Right kidney (tissue), 1 donor: ENCODE measurements around the gene HSPB9.

Source experiments
- DNase-seq: peaks from one replicate; pipeline ENCODE4 v3.0.0-alpha.2; 2016

HSPB9 gene

GRCh38 chr17:42098730-42099399, 23.7 kb upstream of the HSPB9 start:
- DNase-seq: no peak

DNA sequence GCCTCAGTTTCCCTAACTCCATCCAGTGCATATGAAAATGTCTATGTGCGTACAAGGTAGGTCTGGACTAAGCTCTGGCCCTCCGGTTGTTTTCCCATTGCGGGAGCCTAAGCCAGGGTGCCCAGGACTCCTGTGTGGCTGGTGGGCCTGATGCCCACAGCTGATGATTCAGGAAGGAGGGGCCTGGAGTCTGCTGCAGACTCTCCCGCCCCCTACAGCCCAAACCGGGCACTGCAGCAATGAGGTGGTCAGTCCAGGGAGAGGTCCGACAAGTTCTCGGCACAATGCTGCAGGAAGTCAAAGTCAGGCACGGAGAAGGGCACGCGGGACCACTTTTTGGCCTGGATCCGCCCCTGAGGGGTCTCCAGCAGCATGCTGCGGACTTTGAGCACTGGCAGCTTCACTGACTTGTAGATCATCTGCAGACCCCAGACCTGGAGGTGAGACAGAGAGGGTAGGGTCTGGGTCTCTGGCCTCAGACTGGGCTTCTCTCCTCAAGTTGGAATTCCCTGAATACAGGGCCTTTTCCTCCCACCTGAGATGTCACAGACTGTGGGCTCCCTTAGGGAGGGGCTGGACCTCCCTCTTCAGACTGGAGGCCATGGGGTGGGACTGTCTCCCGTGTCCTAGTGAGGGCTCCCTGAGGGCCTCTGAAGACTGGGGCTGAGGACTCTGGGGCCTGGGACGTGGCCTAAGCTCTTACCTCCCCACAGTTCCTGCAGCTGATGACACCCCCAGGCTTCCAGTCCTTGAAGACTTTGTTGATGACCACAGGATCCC, 20.9 kb upstream of the HSPB9 start:
- DNase-seq: peak; percentile 48

DNA sequence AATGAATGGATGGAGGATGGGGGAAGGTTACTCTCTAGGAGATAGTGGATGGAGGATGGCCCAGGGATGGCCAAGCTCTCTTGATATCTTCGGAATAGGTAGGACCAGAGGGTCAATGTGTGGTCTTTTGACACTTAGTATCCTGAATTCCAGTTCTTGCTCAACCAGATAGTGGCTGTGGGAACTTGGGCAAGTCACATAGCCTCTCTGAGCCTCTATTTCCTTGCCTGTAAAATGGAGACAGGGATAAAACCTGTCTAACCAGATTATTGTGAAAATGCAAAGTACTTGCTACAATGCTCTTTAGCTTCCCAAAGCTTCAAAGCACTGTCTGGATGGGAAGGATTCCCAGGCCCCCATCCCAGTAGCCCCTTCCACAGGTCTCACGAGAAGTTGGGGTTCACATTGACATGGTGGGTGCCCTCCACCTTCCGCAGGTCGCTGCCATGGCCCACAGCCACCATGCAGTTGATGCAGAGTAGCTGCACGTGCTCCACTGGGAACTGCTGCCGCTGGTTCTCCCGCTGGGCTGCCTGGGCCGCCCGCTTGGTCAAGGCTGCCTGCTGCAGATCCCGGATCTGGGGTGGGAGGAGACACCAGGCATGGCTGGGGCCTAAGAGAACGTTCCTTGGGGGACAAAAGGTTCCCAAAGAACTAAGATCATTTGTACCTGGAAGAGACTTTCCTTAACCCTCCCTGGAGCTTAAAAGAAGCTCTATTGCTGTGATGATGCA, 19.2 kb upstream of the HSPB9 start:
- DNase-seq: no peak

- no peak for DNase-seq
These were observed 18.3 kb upstream of the HSPB9 start for GRCh38 chr17:42104264-42104663.

GRCh38 chr17:42106009-42106408, 16.6 kb upstream of the HSPB9 start:
- no peak for DNase-seq

DNA sequence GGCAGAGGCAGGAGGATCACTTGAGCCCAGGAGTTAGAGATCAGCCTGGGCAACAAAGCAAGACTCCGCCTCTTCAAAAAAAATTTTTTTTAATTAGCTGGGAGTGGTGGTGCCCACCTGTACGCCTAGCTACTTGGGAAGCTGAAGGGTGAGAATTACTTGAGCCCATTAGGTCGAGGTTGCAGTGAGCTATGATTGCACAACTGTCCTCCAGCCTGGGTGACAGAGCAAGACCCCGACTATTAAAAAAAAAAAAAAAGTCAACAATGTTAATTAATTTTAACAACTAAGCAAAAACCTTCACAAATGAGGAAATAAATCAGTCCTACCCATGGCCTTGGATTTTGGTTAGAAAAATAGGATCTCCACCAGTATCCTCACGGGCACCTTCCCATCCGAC, 15.5 kb upstream of the HSPB9 start:
- no peak for DNase-seq

DNA sequence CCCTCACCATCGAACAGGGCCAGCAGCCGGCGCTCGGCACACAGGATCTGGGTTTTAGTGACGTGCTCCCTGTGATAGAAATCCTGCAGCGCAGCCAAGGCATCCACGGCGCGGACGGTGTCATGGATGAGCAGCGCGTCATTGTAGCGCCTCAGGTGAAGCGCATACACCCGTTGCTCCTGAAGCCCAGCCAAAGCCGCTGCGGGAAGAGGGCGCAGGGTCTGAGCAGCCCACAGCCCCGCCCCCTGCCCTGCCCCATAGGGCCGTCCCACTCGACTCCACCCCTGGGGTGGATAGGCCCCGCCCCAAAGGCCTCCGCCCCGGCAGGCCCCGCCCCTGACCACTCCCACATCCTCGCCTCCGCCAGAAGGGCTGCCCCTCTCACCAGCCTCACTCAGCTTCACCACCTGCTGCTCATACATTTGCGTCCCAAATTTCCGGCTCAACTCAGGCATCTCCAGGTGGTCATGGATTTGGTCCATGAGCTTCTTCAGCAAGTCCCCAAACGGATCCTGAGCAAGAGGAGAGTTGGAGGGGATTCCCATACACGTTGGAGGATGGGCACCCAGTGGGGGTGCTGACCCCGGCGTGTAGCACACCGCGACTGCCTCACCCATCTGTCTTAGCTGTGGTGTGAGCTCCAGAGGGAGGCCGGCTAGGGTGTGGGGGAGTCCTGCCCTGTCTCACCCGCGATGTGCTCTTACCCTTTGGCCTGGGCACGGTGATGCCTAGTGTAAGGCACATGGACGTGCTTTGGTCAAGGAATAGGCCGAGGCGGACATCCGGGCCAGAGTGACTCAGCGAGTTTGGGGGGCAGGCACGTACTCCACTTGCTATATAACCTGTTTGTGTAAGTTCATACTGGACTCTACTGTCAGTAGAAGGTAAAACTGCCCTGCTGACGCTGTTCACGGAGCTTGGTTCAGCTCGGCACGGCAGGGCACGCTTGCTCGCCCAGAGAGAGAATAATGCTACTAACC, 14.7 kb upstream of the HSPB9 start:
- peak; percentile 55 for DNase-seq

GRCh38 chr17:42109086-42109485, 13.5 kb upstream of the HSPB9 start:
- DNase-seq: no peak

- no peak for DNase-seq
These were observed 12.0 kb upstream of the HSPB9 start for GRCh38 chr17:42110301-42111264.

- DNase-seq: no peak
These were observed 11.4 kb upstream of the HSPB9 start for GRCh38 chr17:42111265-42111636.

DNA sequence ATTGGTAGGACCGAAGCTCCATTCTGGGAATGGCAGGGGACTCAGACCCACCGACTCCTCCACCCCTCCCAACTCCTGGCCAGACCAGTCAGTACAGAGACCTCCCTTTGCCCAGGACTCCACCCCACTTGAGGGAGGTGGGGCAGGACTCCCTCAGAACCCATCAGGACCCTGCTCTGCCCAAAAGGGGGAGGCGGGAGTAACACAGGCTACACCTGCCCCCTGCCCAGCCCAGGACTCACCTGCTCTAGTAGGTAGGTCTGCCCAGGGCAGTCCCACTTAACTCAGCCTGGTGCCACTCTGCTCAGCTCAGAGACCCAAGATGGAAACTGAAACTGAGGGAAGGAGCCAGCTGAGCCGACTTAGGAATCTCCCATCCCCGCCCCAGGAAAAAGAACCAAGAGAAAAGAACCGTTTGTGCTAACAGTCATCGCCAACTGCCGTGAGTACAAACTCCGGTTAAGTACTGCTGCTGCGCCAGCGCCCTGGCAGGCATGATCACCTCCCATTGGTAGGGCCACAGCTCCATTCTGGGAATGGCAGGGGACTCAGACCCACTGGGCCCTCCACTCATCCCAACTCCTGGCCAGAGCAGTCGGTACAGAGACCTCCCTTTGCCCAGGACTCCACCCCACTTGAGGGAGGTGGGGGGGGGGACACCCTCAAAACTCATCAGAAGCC, 10.6 kb upstream of the HSPB9 start:
- DNase-seq: no peak

GRCh38 chr17:42112552-42113176, 9.9 kb upstream of the HSPB9 start, which contains the start of gene DHX58:
TSS of gene DHX58 (minus strand) at chr17:42112714. CDS start at chr17:42111892, 822 bp downstream.
- DNase-seq: no peak

- no peak for DNase-seq
These were observed 9.1 kb upstream of the HSPB9 start for GRCh38 chr17:42113293-42114069.

DNA sequence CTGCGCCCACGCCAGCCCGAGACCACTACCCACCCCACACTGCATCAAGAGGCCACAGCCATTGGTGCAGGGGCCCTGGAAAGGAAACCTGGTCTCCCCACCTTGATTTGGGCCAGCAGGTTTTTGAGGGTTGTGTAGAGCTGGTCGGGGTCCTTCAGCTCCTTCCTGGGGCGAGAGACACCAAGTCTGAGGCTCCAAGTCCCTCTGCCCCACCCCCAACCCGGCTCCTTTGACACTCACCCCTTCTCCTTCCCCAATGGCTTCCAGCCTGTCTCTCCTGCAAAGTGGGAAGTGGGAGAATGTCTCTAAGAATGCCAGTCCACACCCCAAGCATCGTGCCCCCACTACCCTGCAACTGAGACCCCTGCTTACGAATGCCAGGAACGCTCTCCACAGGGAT, 8.5 kb upstream of the HSPB9 start:
- no peak for DNase-seq

DNA sequence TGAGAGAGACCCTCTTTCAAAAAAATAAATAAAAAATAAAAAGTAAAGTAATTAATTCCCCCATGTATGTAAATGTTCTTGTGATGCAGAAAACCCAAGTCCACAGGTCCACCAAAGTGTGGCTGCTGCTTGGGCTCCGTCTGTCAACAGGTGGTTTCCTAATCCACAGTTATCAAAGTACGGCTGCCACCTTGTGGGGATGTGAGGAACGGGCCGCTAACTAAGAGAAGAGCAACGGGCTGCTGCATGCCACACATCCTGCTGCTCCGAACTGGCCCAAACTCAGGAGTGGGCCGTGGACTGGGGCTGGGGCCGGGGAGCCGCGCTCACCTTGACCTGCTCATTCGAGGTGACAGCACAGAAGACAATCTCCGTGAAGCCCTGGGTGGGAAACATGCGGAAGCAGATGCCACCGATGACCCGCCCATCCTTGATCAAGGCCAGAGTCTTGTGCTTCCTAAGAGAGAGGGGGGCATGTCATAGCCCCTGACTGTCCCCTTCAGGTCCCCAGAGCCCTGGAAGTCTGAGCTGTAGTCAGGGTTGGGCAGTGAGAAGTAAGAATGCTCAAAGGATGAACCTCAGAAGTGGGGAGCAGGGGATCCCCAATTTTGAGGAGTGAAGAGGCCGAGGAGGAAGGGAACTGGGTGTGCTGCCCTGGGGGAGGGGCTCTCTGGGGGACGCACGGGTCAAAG, 5.8 kb upstream of the HSPB9 start:
- DNase-seq: peak; percentile 73

GRCh38 chr17:42117397-42118125, 5.0 kb upstream of the HSPB9 start:
- DNase-seq: no peak

DNA sequence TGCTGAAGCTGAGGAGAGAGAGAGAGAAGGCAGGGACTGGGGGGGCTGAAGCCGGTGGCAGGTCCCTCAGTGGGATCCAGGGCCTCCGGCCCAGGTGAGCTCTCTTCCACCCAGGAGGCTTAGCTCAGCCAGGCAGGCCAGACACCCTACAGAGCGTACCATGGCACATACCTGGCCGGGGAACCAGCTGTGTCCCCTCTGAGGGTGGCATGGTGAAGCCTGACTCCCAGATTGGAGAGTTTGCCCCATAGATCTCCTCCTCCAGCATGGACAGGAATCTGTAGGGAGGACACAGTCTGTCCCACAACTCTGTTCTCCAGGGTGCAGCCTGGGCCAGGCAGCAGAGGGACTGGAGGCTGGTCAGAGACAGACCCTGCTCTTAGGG, 4.5 kb upstream of the HSPB9 start:
- no peak for DNase-seq

- no peak for DNase-seq
These were observed 4.1 kb upstream of the HSPB9 start for GRCh38 chr17:42118545-42118944.
